AG10803 (cell line): ENCODE measurements around the gene ATRN.

Source experiments
- DNase-seq: peaks from one replicate; pipeline ENCODE4 v3.0.0; 2010; ENCODE audit warnings: low read depth
- H3K4me3 ChIP-seq: 2 replicates; pipeline ENCODE4 v1.5.1; 2011; ENCODE audit warnings: mild to moderate bottlenecking, low read length, control low read depth
- CTCF ChIP-seq: conservative IDR thresholded peaks from 2 replicates; pipeline ENCODE4 v1.5.1; 2011; ENCODE audit warnings: mild to moderate bottlenecking, low read length, control low read depth, inconsistent platforms

Gene ATRN

GRCh38 chr20:3477861-3478544 is 7.2 kb downstream of the ATRN start:
- H3K4me3 ChIP-seq, result no peak overlapping the region
- no peak for DNase-seq
- no peak for TF ChIP-seq CTCF

GRCh38 chr20:3479025-3479424 is 8.2 kb downstream of the ATRN start:
- no peak overlapping the region for H3K4me3 ChIP-seq
- no peak for DNase-seq
- TF ChIP-seq CTCF, result no peak

- no peak for TF ChIP-seq CTCF
- no peak for DNase-seq
- no peak overlapping the region for H3K4me3 ChIP-seq
Measured at GRCh38 chr20:3479759-3480615, 9.2 kb downstream of the ATRN start.

GRCh38 chr20:3483309-3483708 is 12.5 kb downstream of the ATRN start:
- no peak for TF ChIP-seq CTCF
- DNase-seq, result no peak
- no peak overlapping the region for H3K4me3 ChIP-seq

- DNase-seq, result peak; percentile 23
- no peak overlapping the region for H3K4me3 ChIP-seq
- no peak for TF ChIP-seq CTCF
Measured at GRCh38 chr20:3483784-3484183, 13.0 kb downstream of the ATRN start.

- no peak for TF ChIP-seq CTCF
- H3K4me3 ChIP-seq, result no peak overlapping the region
- DNase-seq, result no peak
Measured at GRCh38 chr20:3485913-3486312, 15.1 kb downstream of the ATRN start.

GRCh38 chr20:3486850-3487249 is 16.0 kb downstream of the ATRN start:
- H3K4me3 ChIP-seq, result no peak overlapping the region
- TF ChIP-seq CTCF, result no peak
- no peak for DNase-seq
